Parathyroid adenoma (tissue), 2 donors: ENCODE measurements around the gene SIPA1L2.

Experiments used
- H2AFZ ChIP-seq: fragments of 300-600 bp; sonication (generic); one replicate; pipeline ENCODE4 v1.7.0; 2017; ENCODE audit warnings: antibody characterized with exemption, mild to moderate bottlenecking
- H3K27ac ChIP-seq: fragments of 300-600 bp; sonication (generic); one replicate; pipeline ENCODE4 v1.7.0; 2017
- H3K27me3 ChIP-seq: fragments of 300-600 bp; sonication (generic); one replicate; pipeline ENCODE4 v1.7.0; 2017; ENCODE audit warnings: low read length; ENCODE audit not compliant: control insufficient read depth, insufficient read depth
- H3K36me3 ChIP-seq: fragments of 300-600 bp; sonication (generic); one replicate; pipeline ENCODE4 v1.7.0; 2017; ENCODE audit warnings: low read length; ENCODE audit not compliant: control insufficient read depth, insufficient read depth
- H3K4me1 ChIP-seq: fragments of 300-600 bp; sonication (generic); one replicate; pipeline ENCODE4 v1.7.0; 2017; ENCODE audit warnings: control low read depth
- H3K4me2 ChIP-seq: fragments of 300-600 bp; sonication (generic); one replicate; pipeline ENCODE4 v1.7.0; 2017; ENCODE audit warnings: low read length
- H3K4me3 ChIP-seq: fragments of 300-600 bp; sonication (generic); one replicate; pipeline ENCODE4 v1.7.0; 2017; ENCODE audit warnings: low read depth, low read length
- H3K79me2 ChIP-seq: fragments of 300-600 bp; sonication (generic); one replicate; pipeline ENCODE4 v1.7.0; 2017; ENCODE audit warnings: control low read depth
- H3K9ac ChIP-seq: fragments of 300-600 bp; sonication (generic); one replicate; pipeline ENCODE4 v1.7.0; 2017; ENCODE audit warnings: mild to moderate bottlenecking
- H3K9me3 ChIP-seq: fragments of 300-600 bp; sonication (generic); one replicate; pipeline ENCODE4 v1.7.0; 2017; ENCODE audit warnings: low read length; ENCODE audit not compliant: control insufficient read depth
- TF ChIP-seq, protein P1 (sequence below): fragments of 300-600 bp; sonication (generic); IDR thresholded peaks from one replicate; pipeline ENCODE4 v1.7.0; 2017; ENCODE audit warnings: antibody characterized with exemption, mild to moderate bottlenecking
- donor health status: primary hyperparathyroidism.

SIPA1L2 gene

DNA sequence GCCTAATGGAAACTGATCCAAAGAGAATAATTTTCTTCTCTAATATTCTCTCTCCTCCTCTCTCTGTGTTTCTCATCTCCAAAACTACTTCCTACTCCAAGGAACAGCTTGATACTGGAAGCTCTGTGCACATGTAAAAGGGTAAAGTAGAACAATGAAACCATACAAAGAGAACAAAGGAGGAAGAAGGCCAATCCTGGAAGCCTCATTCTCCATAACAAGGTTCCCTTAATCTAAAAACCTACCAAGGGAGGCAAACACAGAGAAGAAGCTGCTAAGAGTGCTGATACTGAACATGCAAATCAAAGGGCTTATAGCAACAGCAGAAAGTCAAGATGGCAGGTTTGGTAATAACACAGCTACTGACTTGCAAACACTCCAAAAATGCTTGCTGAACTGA is 44.4 kb downstream of the SIPA1L2 start:
- H3K4me1 ChIP-seq, result no peaks in the 10 kb centered on the region
- no peaks in the 10 kb centered on the region for H3K27me3 ChIP-seq
- no peak overlapping the region for H2AFZ ChIP-seq
- TF ChIP-seq, protein P1, sequence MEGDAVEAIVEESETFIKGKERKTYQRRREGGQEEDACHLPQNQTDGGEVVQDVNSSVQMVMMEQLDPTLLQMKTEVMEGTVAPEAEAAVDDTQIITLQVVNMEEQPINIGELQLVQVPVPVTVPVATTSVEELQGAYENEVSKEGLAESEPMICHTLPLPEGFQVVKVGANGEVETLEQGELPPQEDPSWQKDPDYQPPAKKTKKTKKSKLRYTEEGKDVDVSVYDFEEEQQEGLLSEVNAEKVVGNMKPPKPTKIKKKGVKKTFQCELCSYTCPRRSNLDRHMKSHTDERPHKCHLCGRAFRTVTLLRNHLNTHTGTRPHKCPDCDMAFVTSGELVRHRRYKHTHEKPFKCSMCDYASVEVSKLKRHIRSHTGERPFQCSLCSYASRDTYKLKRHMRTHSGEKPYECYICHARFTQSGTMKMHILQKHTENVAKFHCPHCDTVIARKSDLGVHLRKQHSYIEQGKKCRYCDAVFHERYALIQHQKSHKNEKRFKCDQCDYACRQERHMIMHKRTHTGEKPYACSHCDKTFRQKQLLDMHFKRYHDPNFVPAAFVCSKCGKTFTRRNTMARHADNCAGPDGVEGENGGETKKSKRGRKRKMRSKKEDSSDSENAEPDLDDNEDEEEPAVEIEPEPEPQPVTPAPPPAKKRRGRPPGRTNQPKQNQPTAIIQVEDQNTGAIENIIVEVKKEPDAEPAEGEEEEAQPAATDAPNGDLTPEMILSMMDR, result no peak
- no peaks in the 10 kb centered on the region for H3K79me2 ChIP-seq
- no peak overlapping the region for H3K27ac ChIP-seq
- no peak overlapping the region for H3K4me3 ChIP-seq
- H3K9me3 ChIP-seq, result no peaks in the 10 kb centered on the region
- no peak overlapping the region for H3K4me2 ChIP-seq
- no peak overlapping the region for H3K9ac ChIP-seq
- no peaks in the 10 kb centered on the region for H3K36me3 ChIP-seq

DNA sequence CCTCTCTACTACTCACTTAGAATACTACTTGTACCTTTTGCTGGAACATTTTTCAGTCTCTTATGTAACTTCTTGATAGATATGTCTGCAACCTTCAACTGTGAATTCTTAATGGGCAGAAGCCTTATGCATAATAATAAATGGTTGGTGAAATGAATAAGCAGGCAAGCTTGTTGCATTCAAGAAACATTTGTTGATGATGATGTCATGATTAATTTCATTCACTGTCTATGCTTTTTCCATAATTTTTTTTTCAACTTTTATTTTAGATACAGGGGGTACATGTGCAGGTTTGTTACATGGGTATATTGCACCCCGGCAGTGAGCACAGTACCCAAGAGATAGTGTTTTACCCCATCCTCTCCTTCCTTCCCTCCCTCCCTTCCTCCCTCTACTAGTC is 48.0 kb downstream of the SIPA1L2 start:
- Histone ChIP-seq H3K27ac (no peak overlapping the region), H3K4me2 (no peak overlapping the region), H3K9me3 (no peaks in the 10 kb centered on the region), H3K4me3 (no peak overlapping the region), H3K4me1 (no peaks in the 10 kb centered on the region), H2AFZ (no peak overlapping the region), H3K27me3 (no peaks in the 10 kb centered on the region), H3K79me2 (no peaks in the 10 kb centered on the region), H3K9ac (no peak overlapping the region), H3K36me3 (no peaks in the 10 kb centered on the region)
- TF ChIP-seq, protein P1, result no peak
